GM18498 (cell line): Measurements from ENCODE around the gene GALNT13.

Experiments used
- ATAC-seq: cut with Tn5 transposase; IDR thresholded peaks from one replicate; pipeline ENCODE4 v1.9.1; 2021; ENCODE audit warnings: mild to moderate bottlenecking, moderate library complexity; ENCODE audit not compliant: unreplicated experiment

Gene GALNT13

GRCh38 chr2:154097833-154098398, 226.2 kb downstream of the GALNT13 start:
- no peak for ATAC-seq

DNA sequence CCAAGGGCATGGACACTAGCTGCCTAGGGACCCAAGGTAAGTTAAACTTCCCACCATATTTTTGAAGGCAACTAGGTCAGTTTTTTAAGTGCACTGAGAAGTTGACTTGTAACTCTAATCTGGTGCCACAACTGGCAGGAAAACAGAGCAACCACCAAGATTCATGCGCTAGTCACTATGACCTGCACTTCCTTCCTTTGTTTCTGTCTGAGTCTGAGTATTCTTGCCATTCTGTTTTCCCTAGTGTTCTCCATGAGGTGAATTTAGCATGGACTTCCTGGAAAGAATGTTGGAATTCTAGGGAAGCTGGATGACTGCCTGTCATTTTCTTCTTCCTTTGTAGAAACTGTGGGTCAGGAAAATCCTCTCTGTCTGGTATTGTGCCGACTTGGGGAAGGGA, 249.0 kb downstream of the GALNT13 start:
- ATAC-seq: no peak

DNA sequence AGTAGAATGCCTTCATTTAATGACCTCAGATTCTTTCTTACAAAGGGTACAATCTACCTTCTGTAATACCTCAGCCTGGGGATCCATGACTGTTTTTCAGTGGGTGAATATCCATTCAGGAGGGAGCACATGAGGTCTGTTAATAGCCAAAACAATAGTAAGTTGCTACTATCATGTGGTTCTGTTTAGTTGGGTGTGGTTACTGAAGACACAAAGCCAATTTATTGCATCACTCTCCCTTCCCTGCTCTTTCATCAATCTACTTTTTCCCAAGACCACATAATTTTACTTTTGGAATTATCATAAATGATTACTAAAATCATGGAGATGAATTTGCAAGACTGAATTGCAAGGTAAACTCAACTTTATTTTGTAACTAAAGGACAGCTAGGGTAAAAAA, 254.2 kb downstream of the GALNT13 start:
- ATAC-seq: no peak

DNA sequence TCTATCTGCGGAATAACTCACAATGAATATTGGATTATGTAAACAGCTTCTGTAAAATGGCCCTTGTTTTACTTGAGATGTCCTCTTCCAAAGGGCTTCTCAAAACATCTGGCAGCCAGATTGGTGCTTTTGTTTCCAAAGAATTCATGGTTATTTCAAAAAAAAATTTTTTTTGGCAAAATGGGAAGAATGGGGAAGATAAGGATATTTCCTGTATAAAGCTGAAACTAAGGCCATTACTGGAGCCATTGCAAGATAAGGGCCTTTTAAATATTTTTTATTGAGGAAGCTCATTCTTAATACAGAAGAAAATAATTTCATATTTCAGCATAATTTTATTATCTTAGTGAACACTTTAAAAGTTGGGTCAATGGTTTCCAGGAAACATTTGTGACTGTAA, 259.1 kb downstream of the GALNT13 start:
- no peak for ATAC-seq

DNA sequence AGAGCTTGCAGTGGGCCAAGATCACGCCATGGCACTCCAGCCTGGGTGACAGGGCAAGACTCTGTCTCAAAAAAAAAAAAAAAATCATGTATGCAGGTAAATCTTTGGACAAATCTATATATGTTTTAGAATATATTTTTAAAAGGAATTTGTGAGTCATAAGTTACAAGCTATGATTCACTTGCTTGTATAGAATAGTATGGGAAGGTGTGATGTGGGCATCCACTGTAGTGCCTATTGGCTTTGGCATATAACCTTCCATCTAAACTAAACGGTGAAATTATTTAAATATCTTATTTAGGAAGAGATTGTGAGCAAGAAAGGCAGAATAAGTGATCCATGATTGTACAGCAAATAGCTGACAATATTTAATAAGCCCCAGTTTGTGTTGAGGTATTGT, 261.1 kb downstream of the GALNT13 start:
- ATAC-seq: no peak

GRCh38 chr2:154133823-154134222, 262.1 kb downstream of the GALNT13 start:
- ATAC-seq: no peak

DNA sequence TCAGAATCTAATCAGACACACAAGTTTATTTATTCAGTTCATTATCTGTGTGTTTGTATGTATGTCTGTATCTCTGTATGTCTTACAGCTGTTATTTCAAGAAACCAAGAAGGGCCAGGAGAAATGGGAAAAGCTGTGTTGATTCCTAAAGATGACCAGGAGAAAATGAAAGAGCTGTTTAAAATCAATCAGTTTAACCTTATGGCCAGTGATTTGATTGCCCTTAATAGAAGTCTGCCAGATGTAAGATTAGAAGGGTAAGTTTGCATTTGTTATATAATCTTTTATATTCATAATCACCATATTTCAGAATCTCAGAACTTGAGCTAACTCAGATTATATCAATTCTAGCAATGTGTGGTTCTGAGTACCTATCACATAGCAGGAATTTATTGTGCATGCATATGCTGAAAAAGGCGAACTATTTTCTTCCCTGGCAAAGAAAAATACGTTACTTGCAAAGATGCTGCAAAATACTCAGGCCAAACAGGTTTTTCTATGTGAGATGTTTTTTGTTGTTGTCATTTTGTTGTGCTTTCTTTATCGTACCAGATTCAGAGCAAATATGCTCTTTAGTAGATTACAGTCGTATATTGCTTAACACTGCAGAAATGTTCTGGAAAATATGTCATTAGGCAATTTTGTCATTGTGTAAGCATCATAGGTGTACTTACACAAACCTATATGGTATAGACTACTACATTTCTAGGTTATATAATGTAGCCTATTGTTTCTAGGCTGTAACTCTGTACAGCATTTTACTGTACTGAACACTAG, 268.7 kb downstream of the GALNT13 start:
- no peak for ATAC-seq

GRCh38 chr2:154142480-154142879, 270.8 kb downstream of the GALNT13 start:
- ATAC-seq: no peak

DNA sequence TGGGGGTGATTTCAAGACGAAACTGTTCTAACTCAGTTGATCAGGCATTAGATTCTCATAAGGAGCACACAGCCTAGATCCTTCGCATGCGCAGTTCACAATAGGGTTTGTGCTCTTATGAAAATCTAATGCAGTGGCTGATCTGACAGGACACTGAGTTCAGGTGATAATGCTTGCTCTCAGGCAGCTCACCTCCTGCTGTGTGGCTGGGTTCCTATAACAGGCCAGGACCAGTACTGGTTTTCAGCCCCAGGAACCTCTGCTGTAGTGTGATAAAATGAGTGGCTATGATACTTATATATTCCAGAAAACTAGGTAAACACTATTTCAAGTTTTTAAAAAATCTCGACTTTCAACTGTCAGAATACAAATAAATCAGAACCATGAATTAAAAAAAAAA, 271.4 kb downstream of the GALNT13 start:
- no peak for ATAC-seq

GRCh38 chr2:154158101-154158500, 286.4 kb downstream of the GALNT13 start:
- no peak for ATAC-seq

GRCh38 chr2:154161286-154161685, 289.6 kb downstream of the GALNT13 start:
- ATAC-seq: no peak

GRCh38 chr2:154170400-154170799, 298.7 kb downstream of the GALNT13 start:
- no peak for ATAC-seq

- no peak for ATAC-seq
Observed at GRCh38 chr2:154173164-154173563, 301.4 kb downstream of the GALNT13 start.

DNA sequence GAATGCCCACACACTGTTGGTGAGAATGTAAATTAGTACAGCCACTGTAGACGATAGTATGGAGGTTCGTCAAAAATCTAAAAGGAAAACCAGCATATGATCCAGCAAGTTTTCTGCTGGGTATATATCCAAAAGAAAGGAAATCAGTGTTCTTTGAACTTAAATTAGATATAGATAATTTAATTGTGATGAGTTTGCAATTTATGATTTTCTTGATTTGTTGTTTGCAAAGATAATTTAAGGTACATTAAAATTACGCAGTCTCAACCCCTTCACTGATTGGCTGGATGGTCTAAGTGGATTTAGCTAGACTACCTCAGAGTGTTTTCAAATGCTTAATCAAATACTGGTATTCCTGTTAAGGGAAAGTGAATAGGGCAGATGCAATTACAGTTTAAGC, 302.2 kb downstream of the GALNT13 start:
- no peak for ATAC-seq

DNA sequence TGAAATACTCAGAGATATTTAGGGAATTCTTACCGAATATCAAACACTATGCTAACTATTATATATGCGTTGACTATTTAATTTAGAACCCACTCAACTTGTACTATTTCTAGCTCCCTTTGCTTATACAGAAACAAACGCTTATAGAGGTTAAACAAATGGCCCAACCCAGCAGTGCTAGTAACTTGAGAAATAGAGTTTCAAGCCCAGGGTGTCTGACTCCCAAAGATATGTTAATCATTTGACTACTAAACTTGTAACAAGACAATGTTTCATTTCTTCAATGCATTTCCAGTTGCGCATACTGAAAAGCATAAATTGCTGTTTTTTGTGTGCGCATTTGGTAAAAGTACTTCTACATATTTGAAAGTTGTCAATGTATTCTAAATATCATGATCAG, 310.3 kb downstream of the GALNT13 start:
- ATAC-seq: no peak

DNA sequence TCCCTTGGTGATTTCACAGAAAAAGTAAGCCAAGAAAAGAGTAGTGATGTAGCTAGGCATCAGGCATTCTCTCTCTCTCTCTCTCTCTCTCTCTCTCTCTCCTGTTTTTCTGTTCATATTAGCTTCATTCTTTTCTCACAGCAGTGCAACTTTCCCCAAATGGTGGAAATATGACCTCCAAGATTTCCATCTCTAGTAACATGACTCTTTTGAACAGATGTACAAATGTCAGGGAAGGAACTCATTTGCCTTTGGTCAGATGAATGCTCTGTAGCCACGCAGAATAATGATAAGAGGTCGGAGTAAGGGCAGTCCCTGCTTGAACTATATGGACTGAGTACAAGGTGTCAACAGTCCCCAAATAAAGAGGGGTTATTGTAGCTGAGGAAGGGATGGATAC, 316.2 kb downstream of the GALNT13 start:
- no peak for ATAC-seq

GRCh38 chr2:154189953-154190352, 318.2 kb downstream of the GALNT13 start:
- no peak for ATAC-seq

GRCh38 chr2:154193246-154193645, 321.5 kb downstream of the GALNT13 start:
- no peak for ATAC-seq

GRCh38 chr2:154194909-154195643, 323.4 kb downstream of the GALNT13 start:
- no peak for ATAC-seq

DNA sequence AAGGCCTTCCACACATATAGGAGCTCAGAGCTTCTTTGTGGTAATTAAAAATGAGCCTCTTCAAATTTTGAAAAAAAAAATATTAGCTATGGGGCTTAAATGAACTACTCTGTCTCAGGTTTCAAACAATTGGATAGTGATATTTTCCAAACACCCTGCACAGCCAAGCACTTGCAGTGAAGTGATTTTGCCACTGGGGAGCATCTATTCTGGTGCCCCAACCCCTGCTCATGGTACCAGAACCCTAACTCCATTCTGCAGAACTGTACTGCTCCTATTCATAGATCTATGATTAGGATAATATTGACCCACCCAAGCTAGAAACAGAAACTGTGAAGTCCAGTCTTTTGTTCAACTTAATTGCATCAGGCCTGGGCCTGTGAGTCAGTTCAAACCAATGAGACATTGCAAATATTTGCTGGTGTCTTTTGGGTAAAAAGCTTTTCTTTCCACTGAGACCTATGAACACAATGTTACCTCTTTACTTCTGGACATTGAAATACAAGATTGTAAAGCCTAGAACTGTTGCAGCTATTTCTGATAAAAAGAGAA, 324.0 kb downstream of the GALNT13 start:
- ATAC-seq: no peak

DNA sequence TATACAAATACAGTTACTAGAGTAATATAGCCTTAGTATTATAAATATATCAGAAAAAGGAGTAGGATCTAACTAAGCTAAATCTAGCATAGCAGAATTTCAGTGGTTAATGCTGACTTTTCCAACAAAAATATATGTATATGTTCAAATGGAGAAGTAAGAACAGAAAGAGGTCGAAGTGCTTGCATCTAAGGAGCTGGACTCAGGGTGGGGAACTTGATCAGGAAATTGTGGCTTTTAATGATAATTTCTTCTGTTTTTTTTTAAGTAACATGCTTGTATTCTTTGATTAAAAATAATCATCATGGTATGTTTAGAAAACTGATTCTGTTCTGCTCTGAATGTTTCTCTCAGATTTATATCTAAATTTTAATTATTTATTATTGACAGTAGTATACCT, 327.1 kb downstream of the GALNT13 start:
- no peak for ATAC-seq

DNA sequence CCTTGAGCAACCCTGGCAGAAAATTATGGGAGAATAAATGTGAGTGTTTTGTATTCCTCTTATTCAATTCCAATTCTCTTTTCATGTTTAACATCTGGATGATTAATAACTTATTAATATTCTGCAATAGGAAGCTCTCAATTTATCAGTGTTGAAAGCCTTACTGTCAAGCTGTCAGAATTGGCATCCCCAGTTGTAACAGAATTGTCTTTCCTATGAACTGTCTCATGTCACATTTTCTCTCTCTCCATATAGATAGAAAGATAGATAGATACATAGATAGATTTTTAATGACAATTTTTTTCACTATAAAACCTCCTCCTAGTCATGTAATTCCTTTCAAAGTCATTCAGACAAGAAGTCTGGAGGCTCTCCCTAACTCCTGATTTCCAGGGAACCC, 331.5 kb downstream of the GALNT13 start:
- ATAC-seq: no peak
